HG02678 (cell line): ENCODE data around the gene SORT1.

Experiments used
- ATAC-seq: cut with Tn5 transposase; IDR thresholded peaks from one replicate; pipeline ENCODE4 v1.9.1; 2021; ENCODE audit warnings: mild to moderate bottlenecking, moderate library complexity; ENCODE audit not compliant: unreplicated experiment

SORT1 gene

GRCh38 chr1:109263597-109264378 lies 133.9 kb downstream of the SORT1 start:
- peak; percentile 77 for ATAC-seq

GRCh38 chr1:109263234-109263596 lies 134.5 kb downstream of the SORT1 start:
- peak; percentile 10 for ATAC-seq

- no peak for ATAC-seq
Observed at GRCh38 chr1:109262231-109263055, 135.3 kb downstream of the SORT1 start.

GRCh38 chr1:109261578-109261977 lies 136.1 kb downstream of the SORT1 start:
- ATAC-seq: no peak

GRCh38 chr1:109261006-109261405 lies 136.7 kb downstream of the SORT1 start:
- ATAC-seq: no peak

- ATAC-seq: no peak
Observed at GRCh38 chr1:109259674-109260557, 137.8 kb downstream of the SORT1 start.
